PC-9 (cell line): ENCODE data around the gene SLCO1B1. TPM values are rescaled to one million over a fixed set of nuclear protein-coding genes. Genes with fewer than 3 reads are reported as not detected.
A peak's percentile ranks its signal among the peaks of the same experiment; 100 is the strongest.

ENCODE experiments used
- BruUV-seq: library from RNA; stranded (reverse); fragments of 400-500 nt; replicated peaks from 2 replicates; lab custom pipeline; 2021; lab: Mats Ljungman, UMichigan
- CTCF ChIA-PET: fragments of 300-600 bp; sonication (Branson Sonifier 250); formaldehyde crosslinking; loops from one replicate; lab custom pipeline; 2022; ENCODE audit warnings: antibody characterized with exemption; lab: Charles Lee
- POLR2A ChIA-PET: fragments of 300-600 bp; sonication (Branson Sonifier 250); formaldehyde crosslinking; loops from one replicate; lab custom pipeline; 2022; ENCODE audit warnings: antibody characterized with exemption; ENCODE audit not compliant: unreplicated experiment; lab: Charles Lee
- DNase-seq, 2 experiments: peaks; one replicate each; pipeline versions ENCODE4 v3.0.0 to v3.0.0-alpha.2; 2015 to 2022; ENCODE audit warnings: mixed read lengths in 1 of 2
- H2AFZ ChIP-seq: fragments of 200-600 bp; sonication (generic); 2 replicates; pipeline ENCODE4 v1.8.1; 2017; ENCODE audit warnings: antibody characterized with exemption
- H3F3A ChIP-seq: fragments of 200-600 bp; sonication (generic); 2 replicates; pipeline ENCODE4 v1.8.1; 2017; ENCODE audit warnings: antibody characterized with exemption, mild to moderate bottlenecking, low read depth; ENCODE audit not compliant: insufficient read depth
- H3K27ac ChIP-seq: fragments of 200-600 bp; sonication (generic); 2 replicates; pipeline ENCODE4 v1.6.1; 2016; ENCODE audit warnings: mixed run types
- H3K27me3 ChIP-seq: fragments of 200-600 bp; sonication (generic); 2 replicates; pipeline ENCODE4 v1.6.1; 2016; ENCODE audit warnings: low read depth, mixed run types; ENCODE audit not compliant: insufficient read depth
- H3K36me3 ChIP-seq: fragments of 200-600 bp; sonication (generic); 2 replicates; pipeline ENCODE4 v1.6.1; 2016; ENCODE audit warnings: low read depth, mixed run types
- H3K4me1 ChIP-seq: fragments of 200-600 bp; sonication (generic); replicated peaks from 2 replicates; pipeline ENCODE4 v1.6.1; 2016; ENCODE audit warnings: mixed run types; ENCODE audit not compliant: insufficient read depth
- H3K4me2 ChIP-seq: fragments of 200-600 bp; sonication (generic); 2 replicates; pipeline ENCODE4 v1.6.1; 2017; ENCODE audit warnings: mixed run types
- H3K4me3 ChIP-seq: fragments of 200-600 bp; sonication (generic); 2 replicates; pipeline ENCODE4 v1.6.1; 2016; ENCODE audit warnings: mixed run types
- H3K79me2 ChIP-seq: fragments of 200-600 bp; sonication (generic); 2 replicates; pipeline ENCODE4 v1.6.1; 2017; ENCODE audit warnings: low read depth, mixed run types
- H3K9me2 ChIP-seq: fragments of 200-600 bp; sonication (generic); 2 replicates; pipeline ENCODE4 v1.8.1; 2017; ENCODE audit warnings: mild to moderate bottlenecking; ENCODE audit not compliant: insufficient read depth
- H3K9me3 ChIP-seq: fragments of 200-600 bp; sonication (generic); 2 replicates; pipeline ENCODE4 v1.8.1; 2016; ENCODE audit warnings: low read depth; ENCODE audit not compliant: insufficient read depth
- H4K20me1 ChIP-seq: fragments of 200-600 bp; sonication (generic); 2 replicates; pipeline ENCODE4 v1.8.1; 2017; ENCODE audit not compliant: insufficient read depth
- EZH2 ChIP-seq: fragments of 200-600 bp; sonication (generic); IDR thresholded peaks from 2 replicates; pipeline ENCODE4 v1.8.0; 2017; ENCODE audit warnings: antibody characterized with exemption, low read depth
- intact Hi-C: fragments of 100-400 bp; cut with micrococcal nuclease; formaldehyde crosslinking; loops from one replicate; pipeline ENCODE4 v1.10.0; 2022; ENCODE audit not compliant: unreplicated experiment
- total RNA-seq: library from RNA; stranded (reverse); gene quantifications from 2 replicates; pipeline ENCODE4 v1.2.3, GENCODE V29; 2021
- TF ChIP-seq, protein P1 (sequence below): fragments of 200-600 bp; sonication (generic); conservative IDR thresholded peaks from 2 replicates; pipeline ENCODE4 v1.6.1; 2017; ENCODE audit warnings: mixed run types, antibody characterized with exemption, mild to moderate bottlenecking, moderate library complexity

Gene SLCO1B1
- total RNA-seq, 1 experiment from 2014 or later: 0.50 TPM

DNA sequence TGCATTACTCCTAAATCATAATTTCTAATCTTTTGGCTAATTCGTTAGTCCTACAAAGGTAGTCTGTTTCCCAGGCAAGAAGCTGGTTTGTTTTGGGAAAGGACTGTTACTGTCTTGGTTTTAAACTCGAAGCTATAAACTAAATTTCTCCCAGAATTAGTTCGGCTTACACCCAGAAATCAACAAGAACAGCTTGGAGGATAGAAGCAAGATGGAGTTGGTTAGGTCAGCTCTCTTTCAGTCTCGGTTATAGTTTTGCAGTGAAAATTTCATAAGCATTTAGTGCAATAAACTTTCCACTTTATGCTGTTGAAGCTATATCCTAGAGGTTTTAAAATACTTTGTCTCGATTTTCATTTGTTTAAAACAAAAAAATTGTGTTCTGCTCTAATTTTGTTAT lies 103.4 kb downstream of the SLCO1B1 start:
- TF ChIP-seq EZH2: no peak
- TF ChIP-seq, protein P1, sequence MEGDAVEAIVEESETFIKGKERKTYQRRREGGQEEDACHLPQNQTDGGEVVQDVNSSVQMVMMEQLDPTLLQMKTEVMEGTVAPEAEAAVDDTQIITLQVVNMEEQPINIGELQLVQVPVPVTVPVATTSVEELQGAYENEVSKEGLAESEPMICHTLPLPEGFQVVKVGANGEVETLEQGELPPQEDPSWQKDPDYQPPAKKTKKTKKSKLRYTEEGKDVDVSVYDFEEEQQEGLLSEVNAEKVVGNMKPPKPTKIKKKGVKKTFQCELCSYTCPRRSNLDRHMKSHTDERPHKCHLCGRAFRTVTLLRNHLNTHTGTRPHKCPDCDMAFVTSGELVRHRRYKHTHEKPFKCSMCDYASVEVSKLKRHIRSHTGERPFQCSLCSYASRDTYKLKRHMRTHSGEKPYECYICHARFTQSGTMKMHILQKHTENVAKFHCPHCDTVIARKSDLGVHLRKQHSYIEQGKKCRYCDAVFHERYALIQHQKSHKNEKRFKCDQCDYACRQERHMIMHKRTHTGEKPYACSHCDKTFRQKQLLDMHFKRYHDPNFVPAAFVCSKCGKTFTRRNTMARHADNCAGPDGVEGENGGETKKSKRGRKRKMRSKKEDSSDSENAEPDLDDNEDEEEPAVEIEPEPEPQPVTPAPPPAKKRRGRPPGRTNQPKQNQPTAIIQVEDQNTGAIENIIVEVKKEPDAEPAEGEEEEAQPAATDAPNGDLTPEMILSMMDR: no peak
- DNase-seq: no peak
- intact Hi-C loops: no loop called here
- no TSS peak for BruUV-seq
- H3K27ac ChIP-seq: no peak overlapping the region
- H3K4me1 ChIP-seq: no peaks in the 10 kb centered on the region
- no peaks in the 10 kb centered on the region for H3K9me2 ChIP-seq
- H3K79me2 ChIP-seq: no peaks in the 10 kb centered on the region
- CTCF ChIA-PET: no interaction called here
- no peaks in the 10 kb centered on the region for H4K20me1 ChIP-seq
- H3K27me3 ChIP-seq: no peaks in the 10 kb centered on the region
- no peak overlapping the region for H3K4me2 ChIP-seq
- no peak overlapping the region for H3K4me3 ChIP-seq
- H3K9me3 ChIP-seq: 0 out of 2 replicates have a peak, but pooled peaks cover 4% of the 10 kb centered on the region
- H3K36me3 ChIP-seq: no peaks in the 10 kb centered on the region
- no peaks in the 10 kb centered on the region for H3F3A ChIP-seq
- 0 out of 2 replicates have a peak overlapping the region, but pooled peaks have one; percentile 55 for H2AFZ ChIP-seq
- POLR2A ChIA-PET: no interaction called here

DNA sequence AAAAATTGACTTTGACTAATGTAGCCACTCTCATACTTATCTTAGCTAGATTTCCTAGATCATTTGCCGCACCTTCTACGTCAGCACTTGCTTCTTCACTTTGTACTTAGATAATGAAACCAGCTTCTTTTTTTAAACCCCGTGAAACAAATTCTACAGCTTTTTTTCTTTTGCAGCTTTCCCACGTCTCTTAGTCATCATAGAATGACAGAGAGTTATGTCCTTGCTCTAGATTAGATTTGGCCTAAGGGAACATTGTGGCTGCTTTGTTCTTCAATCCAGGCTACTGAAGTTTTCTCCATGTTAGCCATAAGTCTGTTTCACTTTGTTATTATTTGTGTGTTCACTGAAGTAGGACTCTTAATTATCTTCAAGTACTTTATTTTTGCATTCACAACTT lies 108.9 kb downstream of the SLCO1B1 start:
- Histone ChIP-seq H3K36me3 (no peaks in the 10 kb centered on the region), H3K9me2 (peaks cover 6% of the 10 kb centered on the region), H3K4me3 (no peak overlapping the region), H3K27ac (no peak overlapping the region), H3K27me3 (no peaks in the 10 kb centered on the region), H2AFZ (peak overlapping the region; percentile 57; the same call in 1 of the 2 replicates), H3K4me1 (no peaks in the 10 kb centered on the region), H4K20me1 (no peaks in the 10 kb centered on the region), H3F3A (no peaks in the 10 kb centered on the region), H3K4me2 (no peak overlapping the region), H3K9me3 (no peaks in the 10 kb centered on the region), H3K79me2 (no peaks in the 10 kb centered on the region)
- ChIA-PET CTCF (no interaction called here), POLR2A (no interaction called here)
- intact Hi-C loops: no loop called here
- DNase-seq: no peak
- TF ChIP-seq, protein P1: no peak
- TF ChIP-seq EZH2: no peak
- no TSS peak for BruUV-seq

DNA sequence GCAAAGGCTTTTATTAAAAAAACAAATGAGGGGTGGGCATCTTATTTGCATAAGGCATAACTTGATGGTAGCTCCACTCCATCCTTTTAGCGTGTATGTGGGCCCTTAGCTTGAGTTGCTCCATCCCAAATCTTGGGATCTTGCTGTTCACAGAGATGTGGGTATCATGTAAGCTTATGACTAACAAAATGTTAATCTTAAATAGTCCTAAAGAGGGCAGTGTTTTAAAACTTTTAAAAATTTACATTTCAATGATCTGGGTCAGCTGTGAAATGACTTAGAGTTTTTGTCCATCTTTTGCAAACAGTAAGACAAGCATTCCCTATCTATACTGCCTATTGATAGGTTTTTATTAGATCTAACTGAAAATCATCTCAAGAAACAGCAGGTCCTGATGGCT lies 117.7 kb downstream of the SLCO1B1 start:
- ChIA-PET CTCF (no interaction called here), POLR2A (no interaction called here)
- Histone ChIP-seq H3K4me1 (no peaks in the 10 kb centered on the region), H2AFZ (no peak overlapping the region), H4K20me1 (no peaks in the 10 kb centered on the region), H3K9me2 (no peaks in the 10 kb centered on the region), H3K79me2 (no peaks in the 10 kb centered on the region), H3K4me2 (no peak overlapping the region), H3K27me3 (no peaks in the 10 kb centered on the region), H3K9me3 (0 out of 2 replicates have a peak, but pooled peaks cover 3% of the 10 kb centered on the region), H3K27ac (no peak overlapping the region), H3K36me3 (no peaks in the 10 kb centered on the region), H3K4me3 (no peak overlapping the region), H3F3A (no peaks in the 10 kb centered on the region)
- no peak for DNase-seq
- BruUV-seq: no TSS peak
- TF ChIP-seq, protein P1: peak; percentile 57; the same call in 1 of the 2 replicates
- TF ChIP-seq EZH2: no peak
- intact Hi-C loops: loop anchor here (1.0 to 5.0 kb wide), 2 partner anchors 189 to 434 kb away; partner anchors contain the start of gene PYROXD1
